ENCODE data around the gene GTPBP8. TPM values are rescaled to one million over a fixed set of nuclear protein-coding genes. Genes with fewer than 3 reads are reported as not detected.

The GTPBP8 gene
- total and polyA plus RNA-seq, 2 donors (not counting 1 experiment from before 2014, with no cell fraction given): 25.2 to 31.4 TPM

- H3K79me2 ChIP-seq (ENCODE audit: control insufficient read depth, insufficient read depth, low read length): no peaks in the 10 kb centered on the region
Measured at GRCh38 chr3:112979244-112979832, 11.4 kb upstream of the GTPBP8 start.

GRCh38 chr3:112980080-112980479, 10.7 kb upstream of the GTPBP8 start:
- no peaks in the 10 kb centered on the region for H3K79me2 ChIP-seq (ENCODE audit: control insufficient read depth, insufficient read depth, low read length)
- no peaks in the 10 kb centered on the region for H4K20me1 ChIP-seq (ENCODE audit: control insufficient read depth, extremely low read depth, insufficient read depth, low read length)
- no peak overlapping the region for H3K9ac ChIP-seq (ENCODE audit: insufficient read depth, low read length)
- peaks cover 5% of the 10 kb centered on the region for H3K4me1 ChIP-seq (ENCODE audit: control insufficient read depth, extremely low read depth, insufficient read depth, low read length)
- TF ChIP-seq EZH2 (IDR thresholded peaks at IDR 0.05; ENCODE audit: low read length, missing control alignments) (no peak), CTCF (conservative IDR thresholded peaks at IDR 0.05 in 1 of 2, IDR thresholded peaks at IDR 0.05 in 1 of 2; ENCODE audit: low read depth in 1 of 2, low read length in 2 of 2) (no peak)
- H3K27me3 ChIP-seq (ENCODE audit: control insufficient read depth, insufficient read depth, low read length): no peaks in the 10 kb centered on the region
- H3K4me2 ChIP-seq (ENCODE audit: extremely low read depth, insufficient read depth, low read length): peak overlapping the region; percentile 11
- H3K36me3 ChIP-seq (ENCODE audit: control insufficient read depth, insufficient read depth, low read length): no peaks in the 10 kb centered on the region
- H3K4me3 ChIP-seq (replicated peaks in 1 of 4; ENCODE audit: control extremely low read depth in 1 of 4, insufficient read depth in 1 of 4, low read depth in 3 of 4, low read length in 4 of 4): no peak overlapping the region
- peak in 1 of 2 donors; percentile 14 for DNase-seq (ENCODE audit: low read depth in 2 of 2)
- no peak overlapping the region for H2AFZ ChIP-seq (ENCODE audit: low read length)
- H3K9me3 ChIP-seq (ENCODE audit: control insufficient read depth, insufficient read depth, low read depth, low read length): no peaks in the 10 kb centered on the region
- H3K27ac ChIP-seq (ENCODE audit: insufficient read depth, low read length): no peak overlapping the region

More at GRCh38 chr3:112979244-112979832, 11.4 kb upstream of the GTPBP8 start:
- Histone ChIP-seq H3K27ac (ENCODE audit: insufficient read depth, low read length) (no peak overlapping the region), H2AFZ (ENCODE audit: low read length) (no peak overlapping the region), H3K27me3 (ENCODE audit: control insufficient read depth, insufficient read depth, low read length) (no peaks in the 10 kb centered on the region), H3K9ac (ENCODE audit: insufficient read depth, low read length) (peak overlapping the region; percentile 23), H3K4me3 (replicated peaks in 1 of 4; ENCODE audit: control extremely low read depth in 1 of 4, insufficient read depth in 1 of 4, low read depth in 3 of 4, low read length in 4 of 4) (no peak overlapping the region), H3K36me3 (ENCODE audit: control insufficient read depth, insufficient read depth, low read length) (no peaks in the 10 kb centered on the region), H3K9me3 (ENCODE audit: control insufficient read depth, insufficient read depth, low read depth, low read length) (no peaks in the 10 kb centered on the region), H3K4me1 (ENCODE audit: control insufficient read depth, extremely low read depth, insufficient read depth, low read length) (peaks cover 5% of the 10 kb centered on the region), H4K20me1 (ENCODE audit: control insufficient read depth, extremely low read depth, insufficient read depth, low read length) (no peaks in the 10 kb centered on the region), H3K4me2 (ENCODE audit: extremely low read depth, insufficient read depth, low read length) (no peak overlapping the region)
- no peak for TF ChIP-seq EZH2 (IDR thresholded peaks at IDR 0.05; ENCODE audit: low read length, missing control alignments)
- TF ChIP-seq CTCF (conservative IDR thresholded peaks at IDR 0.05 in 1 of 2, IDR thresholded peaks at IDR 0.05 in 1 of 2; ENCODE audit: low read depth in 1 of 2, low read length in 2 of 2): peak; percentile 5 to 51
- peak; percentile 18 to 61 for DNase-seq (ENCODE audit: low read depth in 2 of 2)

- Histone ChIP-seq H3K4me2 (ENCODE audit: extremely low read depth, insufficient read depth, low read length) (no peak overlapping the region), H3K4me3 (replicated peaks in 1 of 4; ENCODE audit: control extremely low read depth in 1 of 4, insufficient read depth in 1 of 4, low read depth in 3 of 4, low read length in 4 of 4) (no peak overlapping the region), H3K9ac (ENCODE audit: insufficient read depth, low read length) (no peak overlapping the region), H3K4me1 (ENCODE audit: control insufficient read depth, extremely low read depth, insufficient read depth, low read length) (peaks cover 5% of the 10 kb centered on the region), H3K9me3 (ENCODE audit: control insufficient read depth, insufficient read depth, low read depth, low read length) (no peaks in the 10 kb centered on the region), H2AFZ (ENCODE audit: low read length) (no peak overlapping the region), H3K36me3 (ENCODE audit: control insufficient read depth, insufficient read depth, low read length) (no peaks in the 10 kb centered on the region), H3K79me2 (ENCODE audit: control insufficient read depth, insufficient read depth, low read length) (no peaks in the 10 kb centered on the region), H3K27me3 (ENCODE audit: control insufficient read depth, insufficient read depth, low read length) (no peaks in the 10 kb centered on the region), H4K20me1 (ENCODE audit: control insufficient read depth, extremely low read depth, insufficient read depth, low read length) (no peaks in the 10 kb centered on the region), H3K27ac (ENCODE audit: insufficient read depth, low read length) (no peak overlapping the region)
- TF ChIP-seq EZH2 (IDR thresholded peaks at IDR 0.05; ENCODE audit: low read length, missing control alignments) (no peak), CTCF (conservative IDR thresholded peaks at IDR 0.05 in 1 of 2, IDR thresholded peaks at IDR 0.05 in 1 of 2; ENCODE audit: low read depth in 1 of 2, low read length in 2 of 2) (no peak)
- DNase-seq (ENCODE audit: low read depth in 2 of 2): no peak
Measured at GRCh38 chr3:112982710-112983109, 8.1 kb upstream of the GTPBP8 start.

All from fibroblast of lung (primary cell).